HG03060 (cell line): ENCODE results near the gene MAGIX.
A peak's percentile ranks its signal among the peaks of the same experiment; 100 is the strongest.

ENCODE experiments used
- ATAC-seq: cut with Tn5 transposase; IDR thresholded peaks from one replicate; pipeline ENCODE4 v1.9.1; 2021; ENCODE audit warnings: low read depth, moderate number of reproducible peaks; ENCODE audit not compliant: unreplicated experiment

MAGIX gene

GRCh38 chrX:49179358-49179757 lies 16.8 kb downstream of the MAGIX start:
- ATAC-seq: no peak

GRCh38 chrX:49183701-49184281 lies 21.2 kb downstream of the MAGIX start:
- no peak for ATAC-seq

- no peak for ATAC-seq
Observed at GRCh38 chrX:49184294-49185281, 22.0 kb downstream of the MAGIX start.

GRCh38 chrX:49186125-49187027 lies 23.8 kb downstream of the MAGIX start, which contains the start of gene PRICKLE3:
Gene PRICKLE3 (minus strand): TSS chrX:49186373. CDS start chrX:49186297, 76 bp downstream.
- ATAC-seq: no peak

GRCh38 chrX:49187028-49187394 lies 24.5 kb downstream of the MAGIX start:
- no peak for ATAC-seq

- no peak for ATAC-seq
Observed at GRCh38 chrX:49187526-49187925, 25.0 kb downstream of the MAGIX start.

GRCh38 chrX:49188468-49189076 lies 26.0 kb downstream of the MAGIX start:
- ATAC-seq: no peak

GRCh38 chrX:49189606-49190005 lies 27.0 kb downstream of the MAGIX start:
- no peak for ATAC-seq

- ATAC-seq: peak; percentile 89
Observed at GRCh38 chrX:49190821-49191573, 28.4 kb downstream of the MAGIX start.

GRCh38 chrX:49191574-49192011 lies 29.0 kb downstream of the MAGIX start:
- ATAC-seq: no peak

GRCh38 chrX:49192722-49193328 lies 30.3 kb downstream of the MAGIX start:
- no peak for ATAC-seq

- ATAC-seq: no peak
Observed at GRCh38 chrX:49193542-49193964, 31.0 kb downstream of the MAGIX start.

- ATAC-seq: no peak
Observed at GRCh38 chrX:49197543-49198087, 35.1 kb downstream of the MAGIX start.

GRCh38 chrX:49198540-49199314 lies 36.2 kb downstream of the MAGIX start:
- ATAC-seq: no peak

- no peak for ATAC-seq
Observed at GRCh38 chrX:49199315-49199595, 36.7 kb downstream of the MAGIX start.

GRCh38 chrX:49199906-49200771 lies 37.6 kb downstream of the MAGIX start, which contains the start of gene SYP:
Gene SYP (minus strand): TSS chrX:49200193. CDS start chrX:49200186, 7 bp downstream.
- no peak for ATAC-seq

GRCh38 chrX:49202022-49202421 lies 39.5 kb downstream of the MAGIX start:
- ATAC-seq: no peak
